H1 (cell line): ENCODE data around the gene ZXDC. TPM values are rescaled to one million over a fixed set of nuclear protein-coding genes. Genes with fewer than 3 reads are reported as not detected.

ENCODE experiments used
- CTCF ChIA-PET: fragments of 300-600 bp; sonication (Branson Sonifier 250); formaldehyde crosslinking; loops from one replicate; lab custom pipeline; 2021; ENCODE audit not compliant: partially characterized antibody; lab: Charles Lee
- POLR2A ChIA-PET: fragments of 300-600 bp; sonication (Branson Sonifier 250); formaldehyde crosslinking; loops from one replicate; lab custom pipeline; 2021; ENCODE audit warnings: inconsistent platforms; ENCODE audit not compliant: partially characterized antibody; lab: Charles Lee
- DNase-seq, 2 experiments: peaks; one replicate each; pipeline versions ENCODE4 v3.0.0 to v3.0.0-alpha.2; 2010 to 2022; ENCODE audit warnings: low spot score in 2 of 2, low read depth in 1 of 2, mixed read lengths in 1 of 2
- FAIRE-seq: peaks from 2 replicates; lab custom pipeline; 2011; peaks lifted over from hg19 to GRCh38; lab: Jason Lieb, UNC
- H2AFZ ChIP-seq: 2 replicates; pipeline ENCODE4 v1.8.1; 2012; ENCODE audit warnings: low read length, inconsistent platforms
- H2AK5ac ChIP-seq: 2 replicates; pipeline ENCODE4 v1.6.1; 2013; ENCODE audit warnings: low read depth, low read length
- H2BK120ac ChIP-seq: replicated peaks from 2 replicates; pipeline ENCODE3; 2013; ENCODE audit warnings: low read depth, low read length, inconsistent platforms
- H2BK12ac ChIP-seq: 2 replicates; pipeline ENCODE4 v1.6.1; 2013; ENCODE audit warnings: low read depth, low read length
- H2BK15ac ChIP-seq: 2 replicates; pipeline ENCODE4 v1.6.1; 2013; ENCODE audit warnings: low read length
- H2BK20ac ChIP-seq: 2 replicates; pipeline ENCODE4 v1.6.1; 2013; ENCODE audit warnings: low read length
- H2BK5ac ChIP-seq: 2 replicates; pipeline ENCODE4 v1.6.1; 2013; ENCODE audit warnings: low read depth, low read length
- H3K14ac ChIP-seq: 2 replicates; pipeline ENCODE4 v1.6.1; 2013; ENCODE audit warnings: inconsistent platforms; ENCODE audit not compliant: insufficient read length
- H3K18ac ChIP-seq: 2 replicates; pipeline ENCODE4 v1.6.1; 2013; ENCODE audit warnings: low read length; ENCODE audit errors: extremely low read depth
- H3K23ac ChIP-seq: 2 replicates; pipeline ENCODE4 v1.6.1; 2013; ENCODE audit warnings: inconsistent platforms; ENCODE audit not compliant: insufficient read length
- H3K23me2 ChIP-seq: 2 replicates; pipeline ENCODE4 v1.6.1; 2013; ENCODE audit warnings: low read depth, low read length
- H3K27ac ChIP-seq: 2 replicates; pipeline ENCODE4 v1.6.1; 2011; ENCODE audit warnings: low read depth, low read length, inconsistent platforms
- H3K27me3 ChIP-seq, 4 experiments: replicated peaks in 1 of 4; 1 replicate in 1 of 4; 2 replicates in 3 of 4; pipeline versions ENCODE4 v1.6.1 to v1.8.1; 2011 to 2013; ENCODE audit warnings: low read length in 3 of 4, mild to moderate bottlenecking in 3 of 4, inconsistent platforms in 2 of 4, mixed read lengths in 2 of 4, moderate library complexity in 1 of 4; ENCODE audit not compliant: control insufficient read depth in 3 of 4, insufficient read depth in 3 of 4; ENCODE audit errors: extremely low read depth in 1 of 4
- H3K36me3 ChIP-seq, 4 experiments: 2 replicates each; pipeline versions ENCODE4 v1.6.1 to v1.8.1; 2011 to 2013; ENCODE audit warnings: mild to moderate bottlenecking in 4 of 4, low read length in 3 of 4, moderate library complexity in 2 of 4, control low read depth in 1 of 4, inconsistent platforms in 1 of 4; ENCODE audit not compliant: insufficient read depth in 4 of 4, control insufficient read depth in 2 of 4
- H3K4ac ChIP-seq: replicated peaks from 2 replicates; pipeline ENCODE3; 2013; ENCODE audit warnings: low read length, low read depth, mixed read lengths, inconsistent platforms; ENCODE audit not compliant: insufficient read length
- H3K4me1 ChIP-seq, 4 experiments: replicated peaks in 1 of 4; 1 replicate in 1 of 4; 2 replicates in 3 of 4; pipeline versions ENCODE4 v1.6.1 to v1.8.1; 2011 to 2013; ENCODE audit warnings: low read length in 3 of 4, inconsistent platforms in 2 of 4, mixed read lengths in 1 of 4; ENCODE audit not compliant: insufficient read depth in 4 of 4, control insufficient read depth in 3 of 4
- H3K4me2 ChIP-seq, 2 experiments: 2 replicates each; pipeline versions ENCODE4 v1.6.1 to v1.8.1; 2011 to 2013; ENCODE audit warnings: low read depth in 2 of 2, low read length in 2 of 2, control low read depth in 1 of 2, inconsistent platforms in 1 of 2, mild to moderate bottlenecking in 1 of 2; ENCODE audit not compliant: insufficient read depth in 1 of 2
- H3K4me3 ChIP-seq, 4 experiments: fragments of 200-600, 300-600 bp in 1 of 4; sonication (generic), shearing (Covaris generic), sonication (Bioruptor Twin) in 1 of 4; 2 replicates each; pipeline versions ENCODE4 v1.5.1 to v1.8.1; 2011 to 2016; ENCODE audit warnings: low read length in 4 of 4, low read depth in 3 of 4, control low read depth in 2 of 4, inconsistent platforms in 2 of 4, mild to moderate bottlenecking in 2 of 4, mixed read lengths in 1 of 4, moderate library complexity in 1 of 4; ENCODE audit not compliant: insufficient read depth in 2 of 4; ENCODE audit errors: extremely low read depth in 1 of 4
- H3K56ac ChIP-seq: replicated peaks from 2 replicates; pipeline ENCODE3; 2013; ENCODE audit warnings: low read depth, mild to moderate bottlenecking, mixed read lengths, low read length, inconsistent platforms; ENCODE audit not compliant: insufficient read length
- H3K79me1 ChIP-seq: 2 replicates; pipeline ENCODE4 v1.6.1; 2013; ENCODE audit warnings: low read depth, low read length, control low read depth
- H3K79me2 ChIP-seq, 2 experiments: 2 replicates each; pipeline versions ENCODE4 v1.6.1 to v1.8.1; 2012 to 2013; ENCODE audit warnings: low read length in 2 of 2, mild to moderate bottlenecking in 2 of 2, inconsistent platforms in 1 of 2; ENCODE audit not compliant: insufficient read depth in 2 of 2, control insufficient read depth in 1 of 2
- H3K9ac ChIP-seq, 4 experiments: replicated peaks in 1 of 4; 1 replicate in 1 of 4; 2 replicates in 3 of 4; pipeline versions ENCODE4 v1.6.1 to v1.8.1; 2011 to 2013; ENCODE audit warnings: low read depth in 3 of 4, low read length in 3 of 4, control low read depth in 2 of 4, mild to moderate bottlenecking in 2 of 4, moderate library complexity in 2 of 4, inconsistent platforms in 1 of 4; ENCODE audit errors: extremely low read depth in 1 of 4
- H3K9me3 ChIP-seq, 2 experiments: 2 replicates each; pipeline versions ENCODE4 v1.6.1 to v1.8.1; 2012 to 2013; ENCODE audit warnings: mild to moderate bottlenecking in 2 of 2, moderate library complexity in 2 of 2, control low read depth in 1 of 2, inconsistent platforms in 1 of 2, low read depth in 1 of 2, low read length in 1 of 2, mixed read lengths in 1 of 2; ENCODE audit not compliant: insufficient read depth in 2 of 2
- H4K20me1 ChIP-seq, 2 experiments: replicated peaks in 1 of 2; 2 replicates each; pipeline versions ENCODE3 to v1.8.1; 2011 to 2013; ENCODE audit warnings: inconsistent platforms in 2 of 2, low read length in 2 of 2, mild to moderate bottlenecking in 1 of 2; ENCODE audit not compliant: insufficient read depth in 2 of 2, control insufficient read depth in 1 of 2
- H4K5ac ChIP-seq: 2 replicates; pipeline ENCODE4 v1.6.1; 2013; ENCODE audit warnings: low read length, low read depth, mixed read lengths, inconsistent platforms; ENCODE audit not compliant: insufficient read length
- H4K8ac ChIP-seq: 2 replicates; pipeline ENCODE4 v1.8.0; 2013; ENCODE audit warnings: mild to moderate bottlenecking, moderate library complexity, low read length, inconsistent platforms; ENCODE audit not compliant: insufficient read depth; ENCODE audit errors: extremely low read depth
- H4K91ac ChIP-seq: replicated peaks from 2 replicates; pipeline ENCODE3; 2013; ENCODE audit warnings: low read length, mixed read lengths, inconsistent platforms; ENCODE audit not compliant: insufficient read length
- MAFK ChIP-seq: IDR thresholded peaks from 2 replicates; pipeline ENCODE4 v1.6.1; 2012; ENCODE audit warnings: low read depth, mild to moderate bottlenecking, improper control_type of control experiment, low read length
- SP2 ChIP-seq: IDR thresholded peaks from 2 replicates; pipeline ENCODE4 v1.6.1; 2012; ENCODE audit warnings: mild to moderate bottlenecking, low read length, inconsistent platforms
- TEAD4 ChIP-seq: IDR thresholded peaks from 2 replicates; pipeline ENCODE4 v1.6.1; 2012; ENCODE audit warnings: low read depth, low read length, inconsistent platforms, mixed read lengths
- WGBS, 2 experiments: shearing (Covaris generic) in 1 of 2; methylation state at CpG; one replicate each; pipeline versions ENCODE4 v1.1.6 to v1.1.7; 2013 to 2015; ENCODE audit warnings: low lambda C conversion rate in 2 of 2, mixed read lengths in 2 of 2, inconsistent platforms in 1 of 2, low coverage in 1 of 2, missing lambda C conversion rate in 1 of 2; ENCODE audit not compliant: insufficient replicate concordance in 2 of 2, insufficient coverage in 1 of 2, insufficient read length in 1 of 2; ENCODE audit errors: extremely low coverage in 1 of 2, missing lambda C conversion rate in 1 of 2; 5-methylcytosine and 5-hydroxymethylcytosine counted together
- polyA plus RNA-seq, 7 experiments: library from polyadenylated mRNA; depleted of rRNA in 3 of 7; stranded (reverse) in 5 of 7; unstranded in 2 of 7; fragments of >200 nt in 5 of 7; fragments of 200-250 nt in 2 of 7; gene quantifications; 1 replicate in 5 of 7; 2 replicates in 1 of 7; 4 replicates in 1 of 7; pipeline versions ENCODE4 v1.2.1 to v1.2.3, GENCODE V29; 2011 to 2013; ENCODE audit warnings: missing spikeins in 2 of 7, mixed read lengths in 2 of 7
- total RNA-seq: library from RNA; stranded (reverse); fragmentation: NEBNext Ultra II Directional; extraction: Animal tissue kit (Norgen Biotek cat#: 25700); gene quantifications from 2 replicates; pipeline ENCODE4 v1.2.1, GENCODE V29; 2021

ZXDC gene
- total and polyA plus RNA-seq, 2 of the 8 experiments (the other 6 are each of a cell fraction or from before 2014, with no cell fraction given), result 12.7 to 24.3 TPM

GRCh38 chr3:126390201-126390600 lies 85.5 kb downstream of the ZXDC start:
- Histone ChIP-seq H3K4me3 (no peak overlapping the region), H3K18ac (no peak overlapping the region), H3K79me1 (no peaks in the 10 kb centered on the region), H2BK15ac (no peak overlapping the region), H3K4me1 (peaks cover 0 to 12% (median 4%) of the 10 kb centered on the region in 4 experiments; a peak in 4 of 7 replicates), H3K4me2 (no peak overlapping the region), H3K36me3 (no peaks in the 10 kb centered on the region), H4K5ac (no peak overlapping the region), H2BK120ac (no peak overlapping the region), H2BK20ac (no peak overlapping the region), H2AK5ac (no peak overlapping the region), H3K9ac (no peak overlapping the region), H3K56ac (no peak overlapping the region), H4K91ac (no peak overlapping the region), H4K8ac (no peak overlapping the region), H3K79me2 (no peaks in the 10 kb centered on the region), H3K14ac (no peak overlapping the region), H3K23ac (no peak overlapping the region), H3K23me2 (peaks cover 6% of the 10 kb centered on the region; the same call in 1 of the 2 replicates), H4K20me1 (no peaks in the 10 kb centered on the region), H3K27ac (no peak overlapping the region), H3K27me3 (peaks cover 9 to 26% (median 23%) of the 10 kb centered on the region in 4 experiments), H3K9me3 (no peaks in the 10 kb centered on the region), H2BK12ac (no peak overlapping the region), H3K4ac (no peak overlapping the region), H2AFZ (no peak overlapping the region), H2BK5ac (no peak overlapping the region)
- DNase-seq, result no peak
- TF ChIP-seq MAFK, result no peak
- TF ChIP-seq SP2, result no peak
- no peak for TF ChIP-seq TEAD4
- CTCF ChIA-PET, result interaction anchor here (0.7 to 5.2 kb wide), 16 partner anchors 9 to 263 kb away, joined by 3 to 35 read pairs (median 4); partner anchors contain the start of gene KLF15
- POLR2A ChIA-PET, result interaction anchor here (1.2 kb wide), 1 partner anchor 10 kb away, joined by 3 read pairs; no protein-coding TSS in a partner anchor
- FAIRE-seq, result no peak
- 92% methylated on average over 15 of the region's 15 CpGs; no CpG with 5 or more reads in 1 of the 2 experiments for WGBS, 2 experiments
